A673 (cell line): ENCODE results near the gene SCG3. TPM values are rescaled to one million over a fixed set of nuclear protein-coding genes. Genes with fewer than 3 reads are reported as not detected.
A peak's percentile ranks its signal among the peaks of the same experiment; 100 is the strongest.

ENCODE experiments used
- BruUV-seq: library from RNA; stranded (reverse); fragments of 400-500 nt; replicated peaks from 2 replicates; lab custom pipeline; 2021; lab: Mats Ljungman, UMichigan
- CTCF ChIA-PET: fragments of 300-600 bp; sonication (Branson Sonifier 250); formaldehyde crosslinking; loops from one replicate; lab custom pipeline; 2022; ENCODE audit warnings: antibody characterized with exemption; lab: Charles Lee
- POLR2A ChIA-PET: fragments of 300-600 bp; sonication (Branson Sonifier 250); formaldehyde crosslinking; loops from one replicate; lab custom pipeline; 2022; ENCODE audit warnings: antibody characterized with exemption; ENCODE audit not compliant: low non-redundant PET; lab: Charles Lee
- DNase-seq: peaks from one replicate; pipeline ENCODE4 v3.0.0-alpha.2; 2015; ENCODE audit warnings: low spot score
- H3K27ac ChIP-seq: fragments of 200-600 bp; sonication (generic); 2 replicates; pipeline ENCODE4 v1.5.1; 2016; ENCODE audit warnings: mixed run types, low read depth, mild to moderate bottlenecking, mixed read lengths, antibody characterized with exemption, low read length; ENCODE audit not compliant: poor library complexity, severe bottlenecking
- H3K27me3 ChIP-seq: fragments of 200-600 bp; sonication (generic); replicated peaks from 2 replicates; pipeline ENCODE4 v1.6.1; 2017; ENCODE audit warnings: mixed run types, low read depth, mild to moderate bottlenecking, mixed read lengths, antibody characterized with exemption, low read length; ENCODE audit not compliant: insufficient read depth, poor library complexity
- H3K36me3 ChIP-seq: fragments of 200-600 bp; sonication (generic); 2 replicates; pipeline ENCODE4 v1.6.1; 2016; ENCODE audit warnings: mixed run types, mild to moderate bottlenecking, mixed read lengths, antibody characterized with exemption, low read length; ENCODE audit not compliant: insufficient read depth, poor library complexity, severe bottlenecking
- H3K4me1 ChIP-seq: fragments of 200-600 bp; sonication (generic); 2 replicates; pipeline ENCODE4 v1.6.1; 2017; ENCODE audit warnings: mixed run types, mild to moderate bottlenecking, mixed read lengths, antibody characterized with exemption, low read length; ENCODE audit not compliant: insufficient read depth, poor library complexity, severe bottlenecking
- H3K4me3 ChIP-seq: fragments of 200-600 bp; sonication (generic); 2 replicates; pipeline ENCODE4 v1.5.1; 2016; ENCODE audit warnings: low read depth, mixed run types, mild to moderate bottlenecking, mixed read lengths, low read length; ENCODE audit not compliant: poor library complexity, severe bottlenecking
- H3K9me3 ChIP-seq: fragments of 200-600 bp; sonication (generic); 2 replicates; pipeline ENCODE4 v1.6.1; 2016; ENCODE audit warnings: mixed run types, low read depth, mild to moderate bottlenecking, mixed read lengths, antibody characterized with exemption, low read length; ENCODE audit not compliant: poor library complexity, severe bottlenecking
- EZH2 ChIP-seq: fragments of 200-600 bp; sonication (generic); IDR thresholded peaks from 2 replicates; pipeline ENCODE4 v1.6.1; 2017; ENCODE audit warnings: borderline replicate concordance, low read depth, mild to moderate bottlenecking, mixed read lengths, antibody characterized with exemption, low read length; ENCODE audit not compliant: poor library complexity, severe bottlenecking
- intact Hi-C: fragments of 100-400 bp; cut with micrococcal nuclease; formaldehyde crosslinking; loops from one replicate; pipeline ENCODE4 v1.10.0; 2022; ENCODE audit not compliant: unreplicated experiment
- total RNA-seq: library from RNA; stranded (reverse); gene quantifications from 2 replicates; pipeline ENCODE4 v1.2.3, GENCODE V29; 2021
- TF ChIP-seq, protein P1 (sequence below): fragments of 300-800, 200-600 bp; sonication (generic); conservative IDR thresholded peaks from 2 replicates; pipeline ENCODE4 v1.5.1; 2017; ENCODE audit warnings: low read depth, mild to moderate bottlenecking, antibody characterized with exemption, low read length, moderate library complexity, mixed read lengths

SCG3 gene
- total RNA-seq, 1 experiment from 2014 or later: 0.21 TPM

DNA sequence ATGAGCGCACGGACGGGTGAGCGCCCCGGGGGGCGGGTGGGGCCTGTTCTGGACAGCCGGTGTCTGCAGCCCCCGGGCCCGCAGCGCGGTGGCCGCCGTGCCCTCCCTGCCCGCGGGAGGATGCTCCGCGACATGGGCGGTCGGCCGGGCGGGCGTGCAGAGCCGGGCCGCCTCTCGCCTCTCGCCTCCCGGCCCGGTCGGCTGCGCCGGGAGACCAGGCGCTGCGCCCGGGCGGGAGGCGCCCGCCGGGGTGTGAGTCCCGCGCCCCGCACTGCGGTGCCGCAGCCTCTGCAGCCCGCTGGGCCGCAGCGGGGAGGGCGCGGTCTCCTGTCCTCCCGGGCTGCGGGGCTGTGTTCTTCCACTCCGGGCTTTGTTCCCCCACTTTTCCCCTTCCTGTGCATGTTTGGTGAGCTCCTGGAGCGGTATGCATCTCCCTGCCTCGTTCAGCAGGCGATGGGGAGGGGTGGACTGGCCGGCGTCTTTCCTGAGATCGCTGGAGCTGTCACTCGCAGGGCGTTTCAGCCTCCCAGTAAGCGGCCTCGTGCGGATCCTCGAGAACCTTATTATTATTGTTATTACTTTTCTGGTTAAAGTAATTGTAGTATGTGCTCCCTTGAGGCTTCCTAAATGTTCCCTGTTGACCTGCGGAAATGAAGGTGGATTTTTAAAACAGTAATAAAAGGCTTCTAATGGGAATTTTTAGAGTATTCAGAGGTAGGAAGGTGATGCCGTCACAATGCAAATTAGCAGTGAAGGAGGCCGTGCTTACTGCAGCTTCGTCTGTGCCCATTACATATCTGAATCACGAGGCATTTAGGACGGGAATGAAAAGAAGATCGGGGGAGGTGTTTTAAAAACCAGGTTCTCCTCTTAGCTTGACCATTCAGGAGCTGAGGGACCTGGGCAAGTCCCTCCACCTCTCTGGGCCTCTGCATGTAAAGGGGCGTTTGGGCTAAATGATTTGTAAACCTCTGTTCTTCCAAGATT is 70.7 kb downstream of the SCG3 start:
- ChIA-PET CTCF (interaction anchor here (1.1 kb wide), 1 partner anchor 24 kb away, joined by 4 read pairs; no protein-coding TSS in a partner anchor), POLR2A (no interaction called here)
- Histone ChIP-seq H3K36me3 (no peaks in the 10 kb centered on the region), H3K27me3 (peaks cover 76% of the 10 kb centered on the region), H3K27ac (no peak overlapping the region), H3K9me3 (no peaks in the 10 kb centered on the region), H3K4me1 (no peaks in the 10 kb centered on the region), H3K4me3 (peak overlapping the region; percentile 58)
- TF ChIP-seq, protein P1, sequence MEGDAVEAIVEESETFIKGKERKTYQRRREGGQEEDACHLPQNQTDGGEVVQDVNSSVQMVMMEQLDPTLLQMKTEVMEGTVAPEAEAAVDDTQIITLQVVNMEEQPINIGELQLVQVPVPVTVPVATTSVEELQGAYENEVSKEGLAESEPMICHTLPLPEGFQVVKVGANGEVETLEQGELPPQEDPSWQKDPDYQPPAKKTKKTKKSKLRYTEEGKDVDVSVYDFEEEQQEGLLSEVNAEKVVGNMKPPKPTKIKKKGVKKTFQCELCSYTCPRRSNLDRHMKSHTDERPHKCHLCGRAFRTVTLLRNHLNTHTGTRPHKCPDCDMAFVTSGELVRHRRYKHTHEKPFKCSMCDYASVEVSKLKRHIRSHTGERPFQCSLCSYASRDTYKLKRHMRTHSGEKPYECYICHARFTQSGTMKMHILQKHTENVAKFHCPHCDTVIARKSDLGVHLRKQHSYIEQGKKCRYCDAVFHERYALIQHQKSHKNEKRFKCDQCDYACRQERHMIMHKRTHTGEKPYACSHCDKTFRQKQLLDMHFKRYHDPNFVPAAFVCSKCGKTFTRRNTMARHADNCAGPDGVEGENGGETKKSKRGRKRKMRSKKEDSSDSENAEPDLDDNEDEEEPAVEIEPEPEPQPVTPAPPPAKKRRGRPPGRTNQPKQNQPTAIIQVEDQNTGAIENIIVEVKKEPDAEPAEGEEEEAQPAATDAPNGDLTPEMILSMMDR: no peak
- no peak for TF ChIP-seq EZH2
- intact Hi-C loops: no loop called here
- DNase-seq: peak; percentile 18
- no TSS peak for BruUV-seq

DNA sequence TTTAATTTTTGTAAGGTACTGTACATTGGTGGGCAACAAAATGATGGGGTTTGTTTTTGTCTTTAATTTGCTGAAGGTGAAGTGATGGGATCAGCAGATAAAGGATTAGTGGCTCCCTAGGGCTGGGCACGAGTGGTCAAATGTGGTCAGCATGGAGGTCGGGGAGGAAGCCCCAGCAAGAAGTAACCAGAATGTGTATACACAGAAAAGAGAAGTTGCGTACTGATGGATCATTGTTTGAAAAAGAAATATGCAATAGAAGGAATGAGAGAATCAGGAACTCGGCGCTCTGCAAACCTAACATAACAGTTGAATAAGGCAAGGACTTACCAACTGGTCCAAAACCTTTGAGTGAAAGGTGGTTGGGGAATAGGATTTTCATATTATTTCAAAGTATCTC is 71.6 kb downstream of the SCG3 start:
- H3K27me3 ChIP-seq: peaks cover 76% of the 10 kb centered on the region
- intact Hi-C loops: no loop called here

DNA sequence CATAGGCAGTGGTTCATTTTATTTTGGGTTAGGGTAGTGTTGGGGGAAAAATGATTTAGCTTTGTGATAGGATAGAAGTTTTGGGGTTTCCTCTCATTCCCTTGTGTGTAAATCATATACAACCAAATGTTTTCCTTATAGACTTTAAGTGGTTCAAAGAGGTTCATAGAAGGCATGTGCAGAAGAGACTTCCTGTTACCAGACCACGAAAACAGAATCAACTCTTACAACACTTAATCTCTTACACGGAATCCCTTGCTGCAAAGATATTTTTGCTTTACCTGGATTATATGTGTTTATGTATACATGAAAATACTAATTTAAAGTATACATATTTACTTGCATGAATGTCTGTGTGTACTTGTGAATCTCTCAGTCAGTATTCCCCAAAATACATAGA is 73.0 kb downstream of the SCG3 start:
- Histone ChIP-seq H3K27ac (no peak overlapping the region), H3K9me3 (no peaks in the 10 kb centered on the region), H3K4me1 (no peaks in the 10 kb centered on the region), H3K4me3 (no peak overlapping the region), H3K27me3 (peaks cover 64% of the 10 kb centered on the region), H3K36me3 (no peaks in the 10 kb centered on the region)
- no peak for TF ChIP-seq EZH2
- TF ChIP-seq, protein P1: no peak
- POLR2A ChIA-PET: no interaction called here
- CTCF ChIA-PET: no interaction called here
- no TSS peak for BruUV-seq
- no peak for DNase-seq
- intact Hi-C loops: no loop called here

More for the DNA sequence above, 71.6 kb downstream of the SCG3 start:
- no TSS peak for BruUV-seq
- H3K4me3 ChIP-seq: no peak overlapping the region
- DNase-seq: no peak
- H3K36me3 ChIP-seq: no peaks in the 10 kb centered on the region
- H3K9me3 ChIP-seq: no peaks in the 10 kb centered on the region
- no peaks in the 10 kb centered on the region for H3K4me1 ChIP-seq
- TF ChIP-seq, protein P1: no peak
- no peak for TF ChIP-seq EZH2
- no peak overlapping the region for H3K27ac ChIP-seq
- ChIA-PET CTCF (no interaction called here), POLR2A (no interaction called here)
